Measurements from ENCODE around the gene GMFB. TPM values are rescaled to one million over a fixed set of nuclear protein-coding genes. Genes with fewer than 3 reads are reported as not detected.

The GMFB gene
- total and polyA plus RNA-seq, 9 of the 15 experiments (the other 6 are each of a cell fraction or from before 2014, with no cell fraction given) = 14.0 to 31.7 (median 20.5) TPM

DNA sequence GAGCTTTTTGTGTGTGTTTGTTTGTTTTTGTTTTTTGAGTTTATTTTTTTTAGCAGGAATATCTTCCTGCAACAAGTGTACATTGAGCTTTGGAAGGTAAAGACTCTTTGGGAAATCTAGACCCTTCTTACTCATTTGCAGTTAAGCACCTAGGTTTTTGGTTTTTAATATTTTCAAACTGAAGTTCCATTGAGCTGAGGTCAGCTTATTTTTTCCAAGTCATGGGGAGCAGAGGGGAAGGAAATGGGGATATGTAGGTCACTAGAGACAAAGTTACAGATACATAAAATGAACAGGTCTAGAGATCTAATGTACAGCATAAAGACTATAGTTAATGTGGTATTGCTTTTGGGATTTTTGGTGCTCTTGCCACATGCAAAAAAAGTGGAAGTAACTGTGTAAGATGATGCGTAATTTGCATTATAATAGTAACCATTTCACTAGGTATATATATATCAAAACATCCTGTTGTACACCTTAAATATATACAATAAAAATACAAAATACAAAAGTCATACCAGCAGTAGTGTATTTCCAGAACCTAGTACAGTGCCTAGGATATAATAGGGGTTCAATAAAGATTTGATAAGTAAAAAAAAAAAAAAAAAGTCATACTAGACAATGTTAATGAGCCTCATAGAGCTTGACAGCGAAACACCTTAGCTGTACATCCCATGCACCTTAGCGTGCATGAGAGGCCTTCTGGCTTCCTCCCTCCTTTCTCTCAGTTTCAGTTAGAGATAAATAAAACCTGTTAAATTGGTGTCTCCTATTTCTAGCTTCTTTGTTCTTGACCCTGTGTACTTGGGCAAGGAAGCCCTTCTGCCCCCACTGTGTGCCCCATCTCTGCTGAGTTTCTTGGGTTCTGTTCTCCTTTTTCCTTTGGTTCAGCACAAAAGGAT lies 43.6 kb upstream of the GMFB start:
- H3K4me1 ChIP-seq (replicated peaks in 1 of 2; ENCODE audit: control insufficient read depth in 2 of 2, insufficient read depth in 2 of 2, low read length in 2 of 2) = no peaks in the 10 kb centered on the region
- no peaks in the 10 kb centered on the region for H3K9me3 ChIP-seq (replicated peaks; ENCODE audit: control insufficient read depth, insufficient read depth, low read depth, low read length)
- ATAC-seq (no peak), FAIRE-seq (no peak), DNase-seq (ENCODE audit: extremely low read depth in 1 of 4, low spot score in 3 of 4) (no peak)
- no peak overlapping the region for H2AFZ ChIP-seq (ENCODE audit: low read depth, low read length)
- in situ Hi-C loops (cut with MboI) = no loop called here
- no peak overlapping the region for H3K27ac ChIP-seq (ENCODE audit: extremely low read depth, low read depth, low read length)
- no peaks in the 10 kb centered on the region for H3K27me3 ChIP-seq (ENCODE audit: control insufficient read depth in 2 of 2, insufficient read depth in 2 of 2, low read length in 2 of 2)
- no peak overlapping the region for H3K4me2 ChIP-seq (ENCODE audit: insufficient read depth, low read length)
- BruUV-seq (replicated peaks) = no TSS peak
- no peaks in the 10 kb centered on the region for H3K79me2 ChIP-seq (ENCODE audit: control insufficient read depth, insufficient read depth, low read length)
- TF ChIP-seq MAFG (tag; conservative IDR thresholded peaks at IDR 0.05) (0 out of 2 replicates have a peak, but pooled peaks have one; percentile 23), ZNF316 (IDR thresholded peaks at IDR 0.05) (peak; percentile 66), DMBX1 (CRISPR knock-in tag; IDR thresholded peaks at IDR 0.05; ENCODE audit: borderline replicate concordance) (no peak), MAFF (IDR thresholded peaks at IDR 0.05; ENCODE audit: low read length) (peak; percentile 47), ARHGAP35 (IDR thresholded peaks at IDR 0.05; ENCODE audit: partially characterized antibody) (no peak), C11orf30 (IDR thresholded peaks at IDR 0.05; ENCODE audit: low read depth) (peak; percentile 51; the same call in 1 of the 2 replicates), POLR2H (tag; IDR thresholded peaks at IDR 0.05; ENCODE audit: low read depth) (no peak), MAFK (IDR thresholded peaks at IDR 0.05; ENCODE audit: low read length) (peak; percentile 37; the same call in 1 of the 2 replicates)
- TF ChIP-seq, protein P1, sequence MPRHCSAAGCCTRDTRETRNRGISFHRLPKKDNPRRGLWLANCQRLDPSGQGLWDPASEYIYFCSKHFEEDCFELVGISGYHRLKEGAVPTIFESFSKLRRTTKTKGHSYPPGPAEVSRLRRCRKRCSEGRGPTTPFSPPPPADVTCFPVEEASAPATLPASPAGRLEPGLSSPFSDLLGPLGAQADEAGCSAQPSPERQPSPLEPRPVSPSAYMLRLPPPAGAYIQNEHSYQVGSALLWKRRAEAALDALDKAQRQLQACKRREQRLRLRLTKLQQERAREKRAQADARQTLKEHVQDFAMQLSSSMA (CRISPR knock-in tag; IDR thresholded peaks at IDR 0.05) = no peak
- H3K4me3 ChIP-seq = no peak overlapping the region
- POLR2A ChIA-PET = interaction anchor here (0.5 to 0.6 kb wide), 2 partner anchors 68 to 336 kb away, joined by 4 read pairs; no protein-coding TSS in a partner anchor
- WGBS (ENCODE audit: insufficient coverage, low coverage, missing lambda C conversion rate) = 93% methylated on average over 3 of the region's 3 CpGs
- CTCF ChIA-PET (ENCODE audit: low intra/inter-chr PET ratio) = no interaction called here
- no peaks in the 10 kb centered on the region for H3K9me1 ChIP-seq (ENCODE audit: control insufficient read depth, insufficient read depth, low read length)
- H3K36me3 ChIP-seq (ENCODE audit: control insufficient read depth, insufficient read depth, low read length) = no peaks in the 10 kb centered on the region
- no peaks in the 10 kb centered on the region for H4K20me1 ChIP-seq (replicated peaks; ENCODE audit: control insufficient read depth, insufficient read depth, low read length)
- intact Hi-C loops (cut with micrococcal nuclease) = no loop called here
- no peak overlapping the region for H3K9ac ChIP-seq (ENCODE audit: insufficient read depth in 1 of 2, low read depth in 2 of 2, low read length in 2 of 2)
